Measurements from ENCODE around the gene KCNQ5. TPM values are rescaled to one million over a fixed set of nuclear protein-coding genes. Genes with fewer than 3 reads are reported as not detected.

Gene KCNQ5
- total and polyA plus RNA-seq, 2 donors (not counting 1 experiment from before 2014, with no cell fraction given) = 0.74 to 4.6 TPM

GRCh38 chr6:72712910-72713309 is 91.0 kb downstream of the KCNQ5 start:
- H3K4me3 ChIP-seq (replicated peaks in 1 of 4; ENCODE audit: control extremely low read depth in 1 of 4, insufficient read depth in 1 of 4, low read depth in 3 of 4, low read length in 4 of 4) = no peak overlapping the region
- H3K9ac ChIP-seq (ENCODE audit: insufficient read depth, low read length) = no peak overlapping the region
- no peak overlapping the region for H2AFZ ChIP-seq (ENCODE audit: low read length)
- H3K36me3 ChIP-seq (ENCODE audit: control insufficient read depth, insufficient read depth, low read length) = no peaks in the 10 kb centered on the region
- no peaks in the 10 kb centered on the region for H3K79me2 ChIP-seq (ENCODE audit: control insufficient read depth, insufficient read depth, low read length)
- no peaks in the 10 kb centered on the region for H4K20me1 ChIP-seq (ENCODE audit: control insufficient read depth, extremely low read depth, insufficient read depth, low read length)
- TF ChIP-seq CTCF (conservative IDR thresholded peaks at IDR 0.05 in 1 of 2, IDR thresholded peaks at IDR 0.05 in 1 of 2; ENCODE audit: low read depth in 1 of 2, low read length in 2 of 2) = no peak
- no peak for TF ChIP-seq EZH2 (IDR thresholded peaks at IDR 0.05; ENCODE audit: low read length, missing control alignments)
- H3K4me2 ChIP-seq (ENCODE audit: extremely low read depth, insufficient read depth, low read length) = no peak overlapping the region
- H3K27me3 ChIP-seq (ENCODE audit: control insufficient read depth, insufficient read depth, low read length) = no peaks in the 10 kb centered on the region
- no peaks in the 10 kb centered on the region for H3K4me1 ChIP-seq (ENCODE audit: control insufficient read depth, extremely low read depth, insufficient read depth, low read length)
- H3K9me3 ChIP-seq (ENCODE audit: control insufficient read depth, insufficient read depth, low read depth, low read length) = no peaks in the 10 kb centered on the region
- DNase-seq (ENCODE audit: low read depth in 2 of 2) = peak in 1 of 2 donors; percentile 8
- no peak overlapping the region for H3K27ac ChIP-seq (ENCODE audit: insufficient read depth, low read length)

- DNase-seq (ENCODE audit: low read depth in 2 of 2) = no peak
These were observed 93.3 kb downstream of the KCNQ5 start for GRCh38 chr6:72715119-72715518.

GRCh38 chr6:72716916-72717315 is 95.1 kb downstream of the KCNQ5 start:
- TF ChIP-seq EZH2 (IDR thresholded peaks at IDR 0.05; ENCODE audit: low read length, missing control alignments) (no peak), CTCF (conservative IDR thresholded peaks at IDR 0.05 in 1 of 2, IDR thresholded peaks at IDR 0.05 in 1 of 2; ENCODE audit: low read depth in 1 of 2, low read length in 2 of 2) (no peak)
- DNase-seq (ENCODE audit: low read depth in 2 of 2) = no peak
- Histone ChIP-seq H4K20me1 (ENCODE audit: control insufficient read depth, extremely low read depth, insufficient read depth, low read length) (no peaks in the 10 kb centered on the region), H3K9me3 (ENCODE audit: control insufficient read depth, insufficient read depth, low read depth, low read length) (no peaks in the 10 kb centered on the region), H3K27ac (ENCODE audit: insufficient read depth, low read length) (no peak overlapping the region), H3K27me3 (ENCODE audit: control insufficient read depth, insufficient read depth, low read length) (no peaks in the 10 kb centered on the region), H3K9ac (ENCODE audit: insufficient read depth, low read length) (no peak overlapping the region), H2AFZ (ENCODE audit: low read length) (no peak overlapping the region), H3K4me1 (ENCODE audit: control insufficient read depth, extremely low read depth, insufficient read depth, low read length) (no peaks in the 10 kb centered on the region), H3K36me3 (ENCODE audit: control insufficient read depth, insufficient read depth, low read length) (no peaks in the 10 kb centered on the region), H3K4me3 (replicated peaks in 1 of 4; ENCODE audit: control extremely low read depth in 1 of 4, insufficient read depth in 1 of 4, low read depth in 3 of 4, low read length in 4 of 4) (no peak overlapping the region), H3K4me2 (ENCODE audit: extremely low read depth, insufficient read depth, low read length) (no peak overlapping the region), H3K79me2 (ENCODE audit: control insufficient read depth, insufficient read depth, low read length) (no peaks in the 10 kb centered on the region)

More at GRCh38 chr6:72715119-72715518, 93.3 kb downstream of the KCNQ5 start:
- H3K4me3 ChIP-seq (replicated peaks in 1 of 4; ENCODE audit: control extremely low read depth in 1 of 4, insufficient read depth in 1 of 4, low read depth in 3 of 4, low read length in 4 of 4) = no peak overlapping the region
- no peak overlapping the region for H2AFZ ChIP-seq (ENCODE audit: low read length)
- H3K4me2 ChIP-seq (ENCODE audit: extremely low read depth, insufficient read depth, low read length) = no peak overlapping the region
- TF ChIP-seq CTCF (conservative IDR thresholded peaks at IDR 0.05 in 1 of 2, IDR thresholded peaks at IDR 0.05 in 1 of 2; ENCODE audit: low read depth in 1 of 2, low read length in 2 of 2) (no peak), EZH2 (IDR thresholded peaks at IDR 0.05; ENCODE audit: low read length, missing control alignments) (no peak)
- no peaks in the 10 kb centered on the region for H3K27me3 ChIP-seq (ENCODE audit: control insufficient read depth, insufficient read depth, low read length)
- no peak overlapping the region for H3K9ac ChIP-seq (ENCODE audit: insufficient read depth, low read length)
- no peaks in the 10 kb centered on the region for H3K79me2 ChIP-seq (ENCODE audit: control insufficient read depth, insufficient read depth, low read length)
- no peaks in the 10 kb centered on the region for H3K4me1 ChIP-seq (ENCODE audit: control insufficient read depth, extremely low read depth, insufficient read depth, low read length)
- H4K20me1 ChIP-seq (ENCODE audit: control insufficient read depth, extremely low read depth, insufficient read depth, low read length) = no peaks in the 10 kb centered on the region
- H3K36me3 ChIP-seq (ENCODE audit: control insufficient read depth, insufficient read depth, low read length) = no peaks in the 10 kb centered on the region
- H3K9me3 ChIP-seq (ENCODE audit: control insufficient read depth, insufficient read depth, low read depth, low read length) = no peaks in the 10 kb centered on the region
- H3K27ac ChIP-seq (ENCODE audit: insufficient read depth, low read length) = no peak overlapping the region
